WERI-Rb-1 (cell line): Measurements from ENCODE around the gene TUBE1.

Experiments
- DNase-seq: peaks from one replicate; pipeline ENCODE4 v3.0.0-alpha.2; 2020
- H3K27ac ChIP-seq: fragments of 250-450 bp; sonication (Bioruptor Pico); 2 replicates; pipeline ENCODE4 v1.5.1; 2020; ENCODE audit warnings: mild to moderate bottlenecking, moderate library complexity
- H3K27me3 ChIP-seq: fragments of 250-450 bp; sonication (Bioruptor Pico); 2 replicates; pipeline ENCODE4 v1.5.1; 2021; ENCODE audit warnings: mild to moderate bottlenecking, low read depth, moderate library complexity; ENCODE audit not compliant: insufficient read depth, severe bottlenecking
- H3K36me3 ChIP-seq: fragments of 250-450 bp; sonication (Bioruptor Pico); 2 replicates; pipeline ENCODE4 v1.5.1; 2020; ENCODE audit warnings: mild to moderate bottlenecking, moderate library complexity
- H3K4me3 ChIP-seq: 2 replicates; pipeline ENCODE4 v1.5.1; 2011; ENCODE audit warnings: low read depth, mild to moderate bottlenecking, control low read depth, low read length
- H3K9me3 ChIP-seq: fragments of 250-450 bp; sonication (Bioruptor Pico); 2 replicates; pipeline ENCODE4 v1.5.1; 2021; ENCODE audit warnings: mild to moderate bottlenecking, moderate library complexity; ENCODE audit not compliant: severe bottlenecking
- CTCF ChIP-seq: IDR thresholded peaks from 2 replicates; pipeline ENCODE4 v1.5.1; 2011; ENCODE audit warnings: low read depth, mild to moderate bottlenecking, control low read depth, inconsistent platforms, low read length

TUBE1 gene

GRCh38 chr6:112027942-112028674 is 59.2 kb downstream of the TUBE1 start:
- H3K36me3 ChIP-seq: no peaks in the 10 kb centered on the region
- DNase-seq: no peak
- peaks cover 12% of the 10 kb centered on the region for H3K9me3 ChIP-seq
- H3K27me3 ChIP-seq: no peaks in the 10 kb centered on the region
- TF ChIP-seq CTCF: no peak
- no peak overlapping the region for H3K4me3 ChIP-seq
- H3K27ac ChIP-seq: no peak overlapping the region

- no peaks in the 10 kb centered on the region for H3K36me3 ChIP-seq
- DNase-seq: no peak
- no peak for TF ChIP-seq CTCF
- no peak overlapping the region for H3K27ac ChIP-seq
- H3K4me3 ChIP-seq: no peak overlapping the region
- no peaks in the 10 kb centered on the region for H3K27me3 ChIP-seq
- H3K9me3 ChIP-seq: peaks cover 12% of the 10 kb centered on the region
Measured at GRCh38 chr6:112026933-112027332, 60.3 kb downstream of the TUBE1 start.

GRCh38 chr6:112024464-112024863 is 62.8 kb downstream of the TUBE1 start:
- no peak overlapping the region for H3K27ac ChIP-seq
- no peaks in the 10 kb centered on the region for H3K36me3 ChIP-seq
- H3K9me3 ChIP-seq: peaks cover 12% of the 10 kb centered on the region
- H3K4me3 ChIP-seq: no peak overlapping the region
- DNase-seq: no peak
- no peak for TF ChIP-seq CTCF
- no peaks in the 10 kb centered on the region for H3K27me3 ChIP-seq

GRCh38 chr6:112022749-112023148 is 64.5 kb downstream of the TUBE1 start:
- Histone ChIP-seq H3K36me3 (no peaks in the 10 kb centered on the region), H3K27me3 (no peaks in the 10 kb centered on the region), H3K9me3 (peaks cover 12% of the 10 kb centered on the region), H3K4me3 (no peak overlapping the region), H3K27ac (no peak overlapping the region)
- no peak for TF ChIP-seq CTCF
- DNase-seq: no peak

GRCh38 chr6:112021691-112022310 is 65.5 kb downstream of the TUBE1 start:
- Histone ChIP-seq H3K27ac (no peak overlapping the region), H3K36me3 (no peaks in the 10 kb centered on the region), H3K4me3 (no peak overlapping the region), H3K9me3 (peaks cover 12% of the 10 kb centered on the region), H3K27me3 (no peaks in the 10 kb centered on the region)
- DNase-seq: no peak
- TF ChIP-seq CTCF: no peak
